Neural cell (in vitro differentiated cells): ENCODE results near the gene PDZD4.

Experiments
- CTCF ChIP-seq: fragments of 450-650 bp; IDR thresholded peaks from 2 replicates; pipeline ENCODE4 v1.5.1; 2014; ENCODE audit warnings: antibody characterized with exemption, mild to moderate bottlenecking, moderate library complexity; ENCODE audit not compliant: poor library complexity, severe bottlenecking
- EP300 ChIP-seq: fragments of 450-650 bp; conservative IDR thresholded peaks from 2 replicates; pipeline ENCODE4 v1.6.1; 2014; ENCODE audit warnings: antibody characterized with exemption, mild to moderate bottlenecking, moderate library complexity; ENCODE audit not compliant: poor library complexity, severe bottlenecking
- REST ChIP-seq: IDR thresholded peaks from 2 replicates; pipeline ENCODE4 v1.6.1; 2012; ENCODE audit warnings: borderline replicate concordance

GRCh38 chrX:153820601-153821000, 9.7 kb downstream of the PDZD4 start:
- no peak for TF ChIP-seq CTCF
- TF ChIP-seq EP300: no peak
- TF ChIP-seq REST: no peak
